Uterus (tissue), 4 donors: ENCODE data around the gene TULP3. TPM values are rescaled to one million over a fixed set of nuclear protein-coding genes. Genes with fewer than 3 reads are reported as not detected.

Source experiments
- DNase-seq, 2 donors: peaks; one replicate each; pipeline ENCODE4 v3.0.0-alpha.2; 2019 to 2020
- H3K27ac ChIP-seq, 2 donors: fragments of 200-600 bp; sonication (generic); 1 replicate in 1 of 2; 2 replicates in 1 of 2; pipeline ENCODE4 v1.5.1; 2016 to 2018
- H3K27me3 ChIP-seq, 2 donors: fragments of 200-600 bp; sonication (generic); one replicate each; pipeline ENCODE4 v1.5.1; 2018 to 2019; ENCODE audit warnings: control low read depth in 1 of 2
- H3K36me3 ChIP-seq, 2 donors: fragments of 200-600 bp; sonication (generic); one replicate each; pipeline ENCODE4 v1.5.1; 2019; ENCODE audit warnings: control low read depth in 1 of 2
- H3K4me1 ChIP-seq, 2 donors: fragments of 200-600 bp; sonication (generic); one replicate each; pipeline ENCODE4 v1.5.1; 2018 to 2019; ENCODE audit warnings: control low read depth in 1 of 2
- H3K4me3 ChIP-seq, 2 donors: fragments of 200-600 bp; sonication (generic); 1 replicate in 1 of 2; 2 replicates in 1 of 2; pipeline ENCODE4 v1.5.1; 2018 to 2019; ENCODE audit warnings: mild to moderate bottlenecking in 1 of 2
- H3K9me3 ChIP-seq, 2 donors: fragments of 200-600 bp; sonication (generic); one replicate each; pipeline ENCODE4 v1.5.1; 2019; ENCODE audit warnings: control low read depth in 1 of 2
- CTCF ChIP-seq, 4 experiments: fragments of 200-600 bp in 2 of 4; fragments of 450-650 bp in 2 of 4; sonication (generic) in 2 of 4; IDR thresholded peaks; one replicate each; pipeline ENCODE4 v1.5.1; 2016 to 2019; ENCODE audit warnings: antibody characterized with exemption in 4 of 4, mild to moderate bottlenecking in 2 of 4, moderate library complexity in 1 of 4
- POLR2A ChIP-seq, 2 donors: fragments of 450-650 bp; IDR thresholded peaks; one replicate each; pipeline ENCODE4 v1.6.1; 2016; ENCODE audit warnings: antibody characterized with exemption in 2 of 2, mild to moderate bottlenecking in 1 of 2, moderate library complexity in 1 of 2
- intact Hi-C: fragments of 100-400 bp; cut with DNase I; formaldehyde crosslinking; loops from one replicate; pipeline ENCODE4 v1.15.1; 2023; ENCODE audit warnings: low total_unique reads
- total RNA-seq, 4 donors: library from RNA; depleted of rRNA in 3 of 4; stranded (reverse); fragments of >200 nt in 3 of 4; gene quantifications; one replicate each; pipeline versions ENCODE4 v1.1.0 to v1.2.4, GENCODE V29; 2014 to 2023
- donor health status: DM: yes; HTN: yes; CAD: no.

Gene TULP3
- total RNA-seq, 4 donors from 2014 or later = 7.2 to 38.7 (median 29.4) TPM

- Histone ChIP-seq H3K27ac (no peak overlapping the region), H3K9me3 (no peaks in the 10 kb centered on the region), H3K4me3 (no peak overlapping the region), H3K27me3 (no peaks in the 10 kb centered on the region), H3K4me1 (no peaks in the 10 kb centered on the region), H3K36me3 (no peaks in the 10 kb centered on the region)
- TF ChIP-seq CTCF (IDR thresholded peaks at IDR 0.05) (no peak), POLR2A (IDR thresholded peaks at IDR 0.05) (no peak)
- DNase-seq = no peak
- intact Hi-C loops = no loop called here
Measured at GRCh38 chr12:2955888-2956287, 65.2 kb downstream of the TULP3 start.

- Histone ChIP-seq H3K36me3 (no peaks in the 10 kb centered on the region), H3K4me3 (peak overlapping the region in 1 of 2 donors; percentile 75), H3K27me3 (no peaks in the 10 kb centered on the region), H3K4me1 (no peaks in the 10 kb centered on the region), H3K27ac (no peak overlapping the region), H3K9me3 (no peaks in the 10 kb centered on the region)
- intact Hi-C loops = no loop called here
- DNase-seq = no peak
- no peak for TF ChIP-seq POLR2A (IDR thresholded peaks at IDR 0.05)
- TF ChIP-seq CTCF (IDR thresholded peaks at IDR 0.05) = no peak
Measured at GRCh38 chr12:2957816-2958431, 67.2 kb downstream of the TULP3 start.

- no peak for TF ChIP-seq POLR2A (IDR thresholded peaks at IDR 0.05)
- TF ChIP-seq CTCF (IDR thresholded peaks at IDR 0.05) = no peak
- no peaks in the 10 kb centered on the region for H3K4me1 ChIP-seq
- no peaks in the 10 kb centered on the region for H3K9me3 ChIP-seq
- no peaks in the 10 kb centered on the region for H3K27me3 ChIP-seq
- peak overlapping the region; percentile 82 to 87 for H3K27ac ChIP-seq
- intact Hi-C loops = no loop called here
- DNase-seq = peak; percentile 33 to 48
- H3K4me3 ChIP-seq = peak overlapping the region; percentile 66 to 75
- H3K36me3 ChIP-seq = no peaks in the 10 kb centered on the region
Measured at GRCh38 chr12:2958432-2959191, 67.9 kb downstream of the TULP3 start.

GRCh38 chr12:2959192-2959504 is 68.5 kb downstream of the TULP3 start, which contains the start of gene TEAD4:
TSS of gene TEAD4 (plus strand) at chr12:2959397.
- intact Hi-C loops = no loop called here
- no peaks in the 10 kb centered on the region for H3K4me1 ChIP-seq
- H3K27me3 ChIP-seq = no peaks in the 10 kb centered on the region
- H3K27ac ChIP-seq = peak within 1 kb of the TSS; percentile 82 to 87
- TF ChIP-seq CTCF (IDR thresholded peaks at IDR 0.05) (no peak), POLR2A (IDR thresholded peaks at IDR 0.05) (no peak)
- no peaks in the 10 kb centered on the region for H3K9me3 ChIP-seq
- peak; percentile 50 to 69 for DNase-seq
- H3K36me3 ChIP-seq = no peaks in the 10 kb centered on the region
- H3K4me3 ChIP-seq = peak within 1 kb of the TSS; percentile 66 to 75
